ENCODE results near the gene FSHR.

FSHR gene, protein sequence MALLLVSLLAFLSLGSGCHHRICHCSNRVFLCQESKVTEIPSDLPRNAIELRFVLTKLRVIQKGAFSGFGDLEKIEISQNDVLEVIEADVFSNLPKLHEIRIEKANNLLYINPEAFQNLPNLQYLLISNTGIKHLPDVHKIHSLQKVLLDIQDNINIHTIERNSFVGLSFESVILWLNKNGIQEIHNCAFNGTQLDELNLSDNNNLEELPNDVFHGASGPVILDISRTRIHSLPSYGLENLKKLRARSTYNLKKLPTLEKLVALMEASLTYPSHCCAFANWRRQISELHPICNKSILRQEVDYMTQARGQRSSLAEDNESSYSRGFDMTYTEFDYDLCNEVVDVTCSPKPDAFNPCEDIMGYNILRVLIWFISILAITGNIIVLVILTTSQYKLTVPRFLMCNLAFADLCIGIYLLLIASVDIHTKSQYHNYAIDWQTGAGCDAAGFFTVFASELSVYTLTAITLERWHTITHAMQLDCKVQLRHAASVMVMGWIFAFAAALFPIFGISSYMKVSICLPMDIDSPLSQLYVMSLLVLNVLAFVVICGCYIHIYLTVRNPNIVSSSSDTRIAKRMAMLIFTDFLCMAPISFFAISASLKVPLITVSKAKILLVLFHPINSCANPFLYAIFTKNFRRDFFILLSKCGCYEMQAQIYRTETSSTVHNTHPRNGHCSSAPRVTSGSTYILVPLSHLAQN

DNA sequence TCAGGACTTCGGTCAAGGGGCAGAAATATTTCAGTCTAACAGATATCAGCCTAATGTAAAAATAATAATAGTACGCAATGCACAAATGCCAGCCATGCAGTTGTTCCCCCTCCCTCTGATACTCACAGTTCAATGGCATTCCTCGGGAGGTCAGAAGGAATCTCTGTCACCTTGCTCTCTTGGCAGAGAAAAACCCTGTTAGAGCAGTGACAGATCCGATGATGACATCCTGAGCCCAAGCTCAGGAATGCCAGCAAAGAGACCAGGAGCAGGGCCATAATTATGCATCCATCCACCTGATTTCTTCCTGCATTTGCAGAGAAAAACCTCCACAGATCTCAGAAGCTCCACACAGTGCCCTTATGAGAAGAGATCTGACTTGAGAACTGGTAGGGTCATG, at the start of gene FSHR:
TSS of gene FSHR (minus strand) at position 376 of the 400 bp plus-strand sequence. CDS start at position 278, 98 bp downstream.
- DNase-seq (ENCODE audit: extremely low read depth in 1 of 2, low read depth in 1 of 2) = no peak

DNA sequence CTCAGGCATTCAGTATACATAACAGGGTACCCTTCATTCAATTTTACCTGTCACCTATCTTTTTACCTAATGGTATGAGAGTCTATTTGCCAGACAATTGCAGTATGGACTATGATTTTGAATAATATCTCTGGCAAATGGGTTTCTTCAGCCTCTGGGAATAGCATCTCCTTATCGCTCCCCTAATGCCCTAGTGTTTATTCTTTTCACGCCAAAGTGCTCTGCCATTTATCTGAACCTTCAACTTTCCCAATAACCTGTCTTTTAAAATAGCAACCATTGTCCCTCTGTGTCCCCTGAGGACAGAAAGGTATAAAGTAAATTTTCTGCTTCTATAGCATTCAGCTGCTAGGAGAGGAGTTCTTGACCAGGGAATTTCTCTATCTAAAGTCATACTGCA, 45.0 kb upstream of the FSHR start:
- no peak for DNase-seq (ENCODE audit: extremely low read depth in 1 of 2, low read depth in 1 of 2)

DNA sequence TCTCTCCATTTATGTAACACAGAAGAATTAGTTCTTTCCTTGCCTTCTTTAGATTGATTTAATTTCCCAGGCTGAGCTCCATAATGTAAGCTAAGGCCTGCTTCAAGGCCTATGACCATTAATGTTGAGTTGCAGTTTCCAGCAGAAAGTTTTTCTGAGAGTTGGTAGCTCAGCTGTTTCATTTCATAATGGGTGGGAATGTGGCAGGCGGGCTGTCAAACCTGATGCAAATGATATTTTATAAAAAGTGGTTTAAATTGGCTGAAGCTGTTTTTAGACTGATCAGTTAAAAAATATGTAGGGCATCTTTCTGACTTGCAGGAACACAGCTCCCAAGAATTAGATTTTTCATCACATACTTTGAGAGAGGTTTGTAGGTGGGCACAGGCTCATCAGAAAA, 40.4 kb upstream of the FSHR start:
- no peak for DNase-seq (ENCODE audit: extremely low read depth in 1 of 2, low read depth in 1 of 2)

GRCh38 chr2:49192036-49192435, 37.7 kb upstream of the FSHR start:
- no peak for DNase-seq (ENCODE audit: extremely low read depth in 1 of 2, low read depth in 1 of 2)

- no peak for DNase-seq (ENCODE audit: extremely low read depth in 1 of 2, low read depth in 1 of 2)
Measured at GRCh38 chr2:49189512-49190225, 35.4 kb upstream of the FSHR start.

DNA sequence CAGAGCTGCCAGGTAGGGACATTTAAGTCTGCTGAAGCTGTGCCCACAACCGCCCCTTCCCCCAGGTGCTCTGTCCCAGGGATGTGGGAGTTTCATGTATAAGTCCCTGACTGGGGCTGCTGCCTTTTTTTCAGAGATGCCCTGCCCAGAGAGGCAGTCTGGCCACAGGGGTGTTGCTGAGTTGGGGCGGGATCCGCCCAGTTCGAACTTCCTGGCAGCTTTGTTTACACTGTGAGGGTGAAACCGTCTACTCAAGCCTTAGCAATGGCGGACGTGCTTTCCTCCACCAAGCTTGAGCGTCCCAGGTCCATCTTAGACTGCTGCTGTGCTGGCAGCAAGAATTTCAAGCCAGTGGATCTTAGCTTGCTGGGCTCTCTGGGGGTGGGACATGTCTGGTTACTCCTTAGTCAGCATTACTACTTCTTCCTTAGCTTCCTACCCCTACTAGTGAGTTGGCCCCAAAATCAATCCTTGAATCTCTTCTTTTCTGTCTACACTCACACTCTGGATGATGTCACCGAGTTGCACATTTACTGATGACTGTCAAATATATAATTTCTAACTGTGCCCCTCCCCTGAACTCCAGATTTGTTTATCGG, 31.8 kb upstream of the FSHR start:
- DNase-seq (ENCODE audit: extremely low read depth in 1 of 2, low read depth in 1 of 2) = no peak

GRCh38 chr2:49178656-49179055, 24.3 kb upstream of the FSHR start:
- no peak for DNase-seq (ENCODE audit: extremely low read depth in 1 of 2, low read depth in 1 of 2)

GRCh38 chr2:49177194-49177593, 22.9 kb upstream of the FSHR start:
- no peak for DNase-seq (ENCODE audit: extremely low read depth in 1 of 2, low read depth in 1 of 2)

DNA sequence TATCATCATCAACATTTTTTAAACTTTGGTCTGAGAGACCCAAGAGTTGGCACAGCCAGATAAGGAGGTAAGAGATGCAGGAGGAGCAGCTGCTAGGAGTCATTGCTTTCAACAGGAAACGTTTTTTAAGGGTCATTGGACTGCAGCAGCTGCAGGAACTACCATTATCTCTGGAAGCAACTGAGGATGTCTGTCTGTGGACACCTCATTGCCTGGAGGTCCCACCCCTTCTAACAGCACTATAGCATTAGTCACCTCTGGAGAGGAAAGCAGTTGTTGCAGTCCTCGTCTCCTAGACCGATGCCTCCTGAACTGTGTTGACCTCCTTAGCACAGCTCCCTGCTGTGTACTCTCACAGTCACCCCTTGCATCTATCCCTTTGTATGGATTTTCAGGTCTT, 21.5 kb upstream of the FSHR start:
- DNase-seq (ENCODE audit: extremely low read depth in 1 of 2, low read depth in 1 of 2) = no peak

DNA sequence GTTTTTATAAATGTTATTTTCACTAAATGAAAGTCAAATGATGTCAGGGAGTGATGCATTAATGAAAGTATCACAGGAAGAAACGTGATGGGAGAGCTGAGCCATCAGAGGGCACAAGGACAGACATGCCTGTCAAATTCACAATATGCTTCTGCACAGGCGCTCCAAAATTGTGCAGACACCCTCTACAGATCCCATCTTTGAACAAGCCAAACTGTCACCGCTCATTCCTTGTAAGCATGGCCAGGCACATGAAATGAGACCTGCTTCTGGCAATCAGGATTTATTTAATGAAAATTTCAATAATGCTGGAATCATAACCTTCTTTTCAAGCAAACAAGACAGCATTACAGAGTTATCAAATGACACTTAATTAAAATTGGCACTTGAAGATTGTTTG, 20.4 kb upstream of the FSHR start:
- no peak for DNase-seq (ENCODE audit: extremely low read depth in 1 of 2, low read depth in 1 of 2)

- DNase-seq (ENCODE audit: extremely low read depth in 1 of 2, low read depth in 1 of 2) = no peak
Measured at GRCh38 chr2:49167131-49167530, 12.8 kb upstream of the FSHR start.

DNA sequence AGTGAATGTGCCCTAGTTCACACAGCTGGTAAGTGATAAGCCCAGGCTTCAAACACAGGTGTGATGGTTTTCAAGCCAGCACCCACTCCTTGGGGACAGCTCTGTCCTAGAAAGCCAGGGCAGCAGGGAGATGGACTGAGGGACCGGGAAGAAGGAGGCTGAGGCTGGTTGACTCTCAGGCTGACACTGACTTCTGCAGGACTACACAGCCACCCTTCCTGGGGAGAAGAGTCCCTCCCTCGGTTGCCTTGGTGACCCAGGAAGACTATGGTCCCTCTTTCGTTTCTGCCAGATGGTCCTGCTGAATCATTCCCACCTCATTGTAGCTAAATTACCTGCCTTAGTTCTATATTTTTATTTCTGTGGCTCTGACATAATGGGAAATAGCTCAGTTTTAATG, 11.3 kb upstream of the FSHR start:
- no peak for DNase-seq (ENCODE audit: extremely low read depth in 1 of 2, low read depth in 1 of 2)

GRCh38 chr2:49164729-49165128, 10.4 kb upstream of the FSHR start:
- no peak for DNase-seq (ENCODE audit: extremely low read depth in 1 of 2, low read depth in 1 of 2)

DNA sequence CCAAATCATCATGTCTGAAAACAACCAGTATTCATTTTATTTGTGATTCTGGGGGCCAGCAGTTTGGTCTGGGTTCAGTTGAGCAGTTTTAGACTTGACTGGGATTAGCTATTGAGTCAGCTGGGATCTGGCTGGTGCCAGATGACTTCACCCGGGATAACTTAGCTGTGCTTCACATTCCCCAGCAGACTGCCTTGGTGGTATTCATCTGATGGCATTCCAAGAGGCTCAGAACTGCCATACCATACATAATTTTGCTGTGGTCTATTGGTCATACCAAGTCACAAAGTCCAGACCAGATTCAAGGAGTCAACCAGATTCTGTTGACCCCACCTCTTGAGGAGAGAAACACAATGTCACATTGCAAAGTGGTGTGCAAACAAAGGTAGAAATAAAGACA, 7.8 kb upstream of the FSHR start:
- no peak for DNase-seq (ENCODE audit: extremely low read depth in 1 of 2, low read depth in 1 of 2)

- DNase-seq (ENCODE audit: extremely low read depth in 1 of 2, low read depth in 1 of 2) = no peak
Measured at GRCh38 chr2:49154891-49155290, 576 bp upstream of the FSHR start.

DNA sequence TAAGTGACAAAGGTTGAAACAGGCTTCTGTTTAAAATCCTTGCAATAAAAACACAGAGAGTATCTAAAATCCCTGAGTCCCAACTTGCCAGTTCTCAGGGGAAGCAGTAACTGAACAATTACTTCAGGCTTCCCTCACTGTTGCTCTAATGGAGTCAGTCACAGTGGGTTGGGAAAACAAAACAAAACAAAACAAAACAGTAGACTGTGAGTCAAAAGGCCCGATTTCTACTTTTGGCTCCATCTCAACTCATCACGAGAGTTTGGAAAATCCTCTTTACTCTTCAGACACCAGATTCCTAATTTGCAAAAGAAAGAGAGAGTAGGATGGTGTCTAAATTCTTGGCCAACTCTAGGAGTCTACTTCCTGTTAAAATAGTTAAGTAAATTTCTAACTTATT, 1.1 kb downstream of the FSHR start:
- DNase-seq (ENCODE audit: extremely low read depth in 1 of 2, low read depth in 1 of 2) = no peak

- no peak for DNase-seq (ENCODE audit: extremely low read depth in 1 of 2, low read depth in 1 of 2)
Measured at GRCh38 chr2:49152824-49153223, 1.5 kb downstream of the FSHR start.

GRCh38 chr2:49146401-49146800, 7.9 kb downstream of the FSHR start:
- DNase-seq (ENCODE audit: extremely low read depth in 1 of 2, low read depth in 1 of 2) = no peak

- DNase-seq (ENCODE audit: extremely low read depth in 1 of 2, low read depth in 1 of 2) = no peak
Measured at GRCh38 chr2:49131801-49132200, 22.5 kb downstream of the FSHR start.

DNA sequence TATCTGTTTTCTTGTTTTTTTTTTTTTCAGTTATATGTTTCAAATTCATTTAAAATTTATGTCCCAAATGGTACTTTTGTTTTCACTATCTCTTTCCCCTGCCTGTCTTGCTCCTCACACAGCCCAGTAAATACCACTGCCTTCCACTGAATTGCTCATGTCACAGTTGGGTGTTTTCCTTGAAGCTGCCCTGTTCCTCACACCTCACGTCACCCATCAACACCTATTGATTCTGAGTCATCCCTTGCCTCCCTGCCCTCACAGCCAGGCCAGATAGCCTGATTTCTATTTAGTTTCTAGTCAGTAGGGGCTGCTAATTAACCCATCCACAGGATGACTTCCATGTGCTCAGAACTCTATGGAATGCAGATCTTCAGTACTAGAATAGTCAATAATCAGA, 25.3 kb downstream of the FSHR start:
- DNase-seq (ENCODE audit: extremely low read depth in 1 of 2, low read depth in 1 of 2) = no peak

- no peak for DNase-seq (ENCODE audit: extremely low read depth in 1 of 2, low read depth in 1 of 2)
Measured at GRCh38 chr2:49123600-49123999, 30.7 kb downstream of the FSHR start.
